Stimulated activated CD8-positive, alpha-beta memory T cell treated with anti-CD3 and anti-CD28 coated beads, Interleukin-12 subunit alpha, Interleukin-12 subunit beta, amount 100 ng/mL, for 4 hours (primary cell): ENCODE results near the gene ULBP2.
"Not testable (repeated sequence)": the region's sequence is repeated elsewhere in the genome, so short reads cannot be mapped to it uniquely, and the experiment has no call there.

Source experiments
- DNase-seq: peaks from one replicate; pipeline ENCODE4 v3.0.0-alpha.2; 2020; ENCODE audit warnings: low read depth

ULBP2 gene

DNA sequence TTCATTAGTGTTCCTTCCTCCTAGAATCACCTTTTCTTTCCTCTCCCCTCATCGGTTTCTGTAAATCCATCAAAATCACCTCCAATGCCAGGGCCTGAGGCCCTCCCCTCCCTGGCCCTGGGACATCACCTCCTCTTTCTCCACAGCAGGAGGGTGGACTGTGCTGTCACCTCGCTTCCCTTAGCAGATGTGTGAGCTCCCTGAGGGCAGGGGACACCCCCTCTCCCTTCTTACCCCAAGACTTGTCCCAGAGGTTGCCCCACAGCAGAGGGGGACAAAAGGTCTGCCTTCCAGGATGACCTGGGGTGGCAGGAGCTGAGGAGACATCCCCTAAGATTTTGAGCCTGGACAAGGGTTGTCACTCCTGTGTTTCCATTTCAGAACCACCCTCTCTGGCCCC lies 27.8 kb downstream of the ULBP2 start:
- no peak for DNase-seq

- not testable (repeated sequence) for DNase-seq
These were observed 32.6 kb downstream of the ULBP2 start for GRCh38 chr6:149974394-149974793.

DNA sequence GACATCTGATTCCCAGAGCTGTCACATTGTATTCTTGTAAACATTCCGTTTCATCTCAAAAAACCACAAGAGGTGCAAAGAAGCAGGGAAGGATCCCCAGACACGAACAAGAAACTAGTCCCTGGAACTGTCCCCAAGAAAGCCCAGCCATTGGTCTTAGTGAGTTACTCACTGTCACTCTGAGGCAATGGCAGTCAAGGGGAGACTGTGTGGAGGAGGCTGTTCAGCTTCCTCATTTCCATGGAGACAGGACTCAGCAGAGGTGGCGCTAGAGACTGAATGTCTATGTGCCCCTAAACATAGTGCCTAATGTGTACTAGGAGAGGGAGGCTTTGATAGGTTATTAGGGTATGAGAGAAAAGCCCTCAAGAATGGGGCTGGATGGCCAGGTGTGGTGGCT lies 33.0 kb downstream of the ULBP2 start:
- DNase-seq: no peak

- DNase-seq: no peak
These were observed 33.6 kb downstream of the ULBP2 start for GRCh38 chr6:149975400-149975799.

GRCh38 chr6:149977221-149977620 lies 35.4 kb downstream of the ULBP2 start:
- DNase-seq: no peak

DNA sequence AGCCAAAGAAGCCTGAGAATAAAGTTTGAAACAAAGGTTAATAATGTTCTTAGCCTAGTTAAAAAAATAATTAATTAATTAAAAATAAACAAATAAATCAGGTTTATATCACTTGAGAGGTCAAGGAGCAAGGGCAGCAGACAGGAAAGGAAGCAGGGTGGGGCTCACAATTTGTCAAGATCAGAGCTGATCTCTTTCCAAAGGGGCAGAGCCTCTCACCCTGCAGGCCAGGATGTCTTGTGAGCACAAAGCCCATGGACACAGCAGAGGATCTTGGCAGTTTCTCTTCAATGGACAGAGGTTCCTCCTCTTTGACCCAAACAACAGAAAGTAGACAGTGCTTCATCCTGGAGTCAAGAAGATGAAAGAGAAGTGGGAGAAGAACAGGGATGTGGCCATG lies 36.8 kb downstream of the ULBP2 start:
- DNase-seq: no peak

DNA sequence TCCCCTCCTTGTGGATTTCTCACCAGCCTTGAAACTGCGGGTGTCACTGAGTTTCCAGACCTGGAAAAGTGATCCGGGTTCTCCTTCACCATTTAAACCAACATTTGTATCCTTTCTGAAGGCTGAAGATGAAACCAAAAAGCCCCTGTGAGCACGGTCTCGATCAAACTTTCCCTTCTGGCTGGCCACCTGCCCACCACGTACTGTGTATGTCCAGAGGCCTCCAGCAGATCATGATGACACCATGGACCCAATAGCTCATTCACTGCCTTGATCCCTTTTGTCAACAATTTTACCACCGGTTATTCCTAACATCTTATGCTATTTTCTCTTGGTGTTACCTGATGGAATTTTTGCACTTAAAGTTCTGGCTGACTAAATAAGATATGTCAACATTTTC lies 37.5 kb downstream of the ULBP2 start:
- DNase-seq: no peak

GRCh38 chr6:149983145-149983544 lies 41.3 kb downstream of the ULBP2 start:
- DNase-seq: no peak

- no peak for DNase-seq
These were observed 43.0 kb downstream of the ULBP2 start for GRCh38 chr6:149984773-149985172.

DNA sequence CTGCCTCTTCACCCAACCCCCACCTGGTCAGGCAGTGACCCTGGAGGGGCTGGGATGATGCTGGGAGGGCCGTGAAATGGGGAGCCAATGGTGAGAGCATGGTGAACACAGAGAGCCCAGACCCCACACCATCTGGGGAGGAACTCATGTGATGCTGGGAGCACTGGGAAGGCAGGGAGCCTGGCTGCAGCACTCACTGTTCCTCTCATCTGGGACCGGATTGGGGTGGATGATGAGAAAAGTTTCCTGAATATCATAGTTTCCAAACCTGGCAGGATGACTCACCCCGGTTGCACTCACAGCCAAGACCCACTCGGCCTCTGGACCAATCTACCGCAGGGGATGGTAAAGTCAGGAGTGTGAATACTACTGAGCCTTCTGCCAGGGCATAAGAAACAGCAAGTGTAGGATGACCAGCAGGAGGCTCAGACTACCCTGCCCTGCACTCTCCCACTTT lies 43.7 kb downstream of the ULBP2 start:
- DNase-seq: no peak

GRCh38 chr6:149987602-149988107 lies 45.8 kb downstream of the ULBP2 start:
- no peak for DNase-seq

DNA sequence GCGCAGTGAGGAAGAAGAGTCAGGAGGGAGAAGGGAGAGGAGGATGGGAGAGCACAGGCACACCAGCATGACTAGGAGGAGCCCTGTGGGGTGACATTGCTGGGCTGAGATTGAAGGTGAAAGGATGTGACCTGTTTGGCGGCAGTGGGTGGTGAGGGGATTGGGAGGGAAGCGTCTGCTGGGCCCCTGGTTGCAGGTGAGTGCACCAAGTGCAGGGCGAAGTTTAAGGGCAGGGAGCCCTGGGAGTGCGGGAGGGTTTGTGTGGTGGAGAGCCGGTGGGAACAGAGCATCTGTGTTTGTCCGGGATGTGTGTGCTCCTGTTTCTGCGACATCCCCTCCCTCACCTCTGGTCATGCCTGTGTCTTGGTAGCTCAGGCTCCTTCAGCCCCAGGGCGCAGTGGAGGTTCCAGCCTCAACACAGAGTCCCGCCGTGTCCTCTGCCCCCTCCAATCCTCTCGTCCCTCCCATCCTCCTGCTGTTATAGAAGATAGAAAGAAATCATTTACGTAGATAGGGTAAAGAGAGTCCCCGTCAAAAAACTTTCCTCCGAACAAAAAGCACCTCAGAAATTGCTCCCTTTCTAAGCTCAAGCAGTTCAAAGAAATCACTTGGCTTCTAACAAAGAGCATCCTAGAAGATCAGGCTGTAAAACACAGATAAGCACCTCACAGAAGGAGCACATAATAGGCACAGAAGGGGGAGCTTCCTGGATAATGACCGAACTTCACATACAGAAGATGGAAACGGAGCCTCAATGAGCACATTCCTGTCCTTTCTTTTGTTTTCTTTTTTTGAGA lies 46.9 kb downstream of the ULBP2 start:
- DNase-seq: no peak

GRCh38 chr6:149990212-149990660 lies 48.4 kb downstream of the ULBP2 start:
- DNase-seq: no peak

GRCh38 chr6:149990661-149991471 lies 49.1 kb downstream of the ULBP2 start:
- no peak for DNase-seq

DNA sequence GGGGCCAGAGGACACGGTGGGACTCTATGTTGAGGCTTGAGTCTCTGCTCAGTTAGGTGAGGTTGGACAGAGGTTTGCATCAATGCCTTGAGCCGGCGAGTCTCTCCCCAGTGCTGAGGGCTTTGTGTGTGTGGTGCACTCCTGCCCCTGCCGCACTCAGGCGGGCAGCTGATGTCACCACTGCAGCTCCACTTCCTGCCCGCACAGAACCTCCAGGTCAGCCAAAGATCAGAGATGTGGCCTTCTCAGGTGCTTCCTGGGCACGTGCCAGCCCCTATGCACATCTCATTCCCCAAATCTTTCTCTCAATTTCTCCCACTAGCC lies 49.6 kb downstream of the ULBP2 start:
- not testable (repeated sequence) for DNase-seq

DNA sequence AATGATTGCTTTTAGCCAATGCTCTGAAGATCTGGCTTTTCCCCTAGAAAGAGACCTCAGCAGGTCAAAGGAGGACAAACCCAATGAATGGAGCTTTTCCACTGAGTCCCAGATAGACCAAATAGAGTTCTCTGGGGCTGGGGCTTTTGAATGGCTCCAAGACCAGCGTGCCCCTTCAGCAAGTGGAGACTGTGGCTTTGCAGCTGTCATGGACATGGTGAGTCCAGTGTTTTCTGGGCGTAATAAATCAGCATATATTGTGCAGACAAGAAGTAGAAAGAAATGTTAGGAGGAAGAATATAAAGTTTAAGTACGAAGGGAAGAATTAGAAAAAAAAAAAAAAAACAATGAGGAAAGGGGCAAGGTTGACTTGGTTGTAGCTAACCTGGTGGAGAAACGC lies 50.0 kb downstream of the ULBP2 start:
- DNase-seq: no peak

- no peak for DNase-seq
These were observed 53.5 kb downstream of the ULBP2 start for GRCh38 chr6:149995235-149995750.

DNA sequence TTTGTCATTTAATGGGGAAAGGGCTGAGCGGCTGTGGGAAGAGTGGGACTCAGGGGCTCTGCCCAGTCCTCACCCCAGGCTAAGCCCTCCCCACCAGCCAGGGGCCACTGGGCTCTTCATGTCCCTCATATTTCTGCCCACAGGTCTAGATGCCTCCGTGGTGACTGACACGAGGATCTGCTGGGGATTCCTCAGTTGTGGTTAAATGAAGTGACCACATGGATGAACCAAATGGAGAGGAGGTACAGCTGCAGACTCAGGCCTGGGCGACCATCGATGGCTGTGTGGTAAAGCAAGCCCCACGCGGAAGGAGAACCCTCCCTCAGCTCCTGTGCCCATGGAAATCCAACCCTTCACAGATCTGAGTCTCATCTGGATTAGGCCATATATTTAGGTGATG lies 54.2 kb downstream of the ULBP2 start:
- no peak for DNase-seq
